HG03571 (cell line): ENCODE data around the gene KIZ.

ENCODE experiments used
- ATAC-seq: cut with Tn5 transposase; IDR thresholded peaks from one replicate; pipeline ENCODE4 v1.9.1; 2021; ENCODE audit not compliant: unreplicated experiment

Gene KIZ

GRCh38 chr20:21104921-21105320 lies 21.0 kb upstream of the KIZ start:
- no peak for ATAC-seq

DNA sequence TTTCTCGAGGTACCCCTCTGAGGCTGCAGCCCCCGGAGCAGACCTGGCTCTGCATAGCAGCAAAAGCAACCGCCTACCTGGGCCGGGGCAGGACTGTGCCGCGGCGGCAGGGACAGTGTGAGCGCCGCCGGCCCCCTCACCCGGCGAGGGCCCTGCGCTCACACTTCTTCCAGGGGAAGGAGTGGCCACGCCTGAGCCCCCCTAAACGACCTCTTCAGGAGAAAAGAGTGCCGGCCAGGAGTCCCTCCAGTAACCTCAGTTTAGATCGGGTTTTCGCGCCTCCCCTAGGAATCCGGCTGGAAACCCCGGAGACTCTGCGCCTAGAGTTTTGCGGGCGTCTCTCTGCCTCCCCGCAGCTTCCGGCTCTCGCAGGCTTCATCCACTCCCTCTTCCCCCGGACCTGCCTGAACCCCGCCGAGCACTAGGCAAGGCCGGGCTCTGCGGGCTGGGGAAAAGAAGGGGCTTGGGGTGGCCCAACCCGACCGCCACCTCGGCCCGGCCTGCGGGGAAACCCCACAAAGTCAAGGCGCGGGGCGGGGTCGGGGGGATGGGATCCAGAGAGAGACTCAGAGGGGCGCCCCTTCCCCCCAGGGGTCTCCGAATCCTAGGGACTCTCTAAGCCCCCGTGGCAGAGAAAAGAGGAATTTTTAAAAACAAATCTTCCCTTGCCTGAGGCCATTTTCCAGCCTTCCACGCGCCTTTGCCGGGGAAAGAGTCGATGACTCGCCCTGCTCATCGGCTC lies 20.3 kb upstream of the KIZ start:
- no peak for ATAC-seq

GRCh38 chr20:21106171-21107017 lies 19.5 kb upstream of the KIZ start, which contains the start of gene LINC00237:
TSS of gene LINC00237 (minus strand) at chr20:21106358.
- ATAC-seq = no peak

DNA sequence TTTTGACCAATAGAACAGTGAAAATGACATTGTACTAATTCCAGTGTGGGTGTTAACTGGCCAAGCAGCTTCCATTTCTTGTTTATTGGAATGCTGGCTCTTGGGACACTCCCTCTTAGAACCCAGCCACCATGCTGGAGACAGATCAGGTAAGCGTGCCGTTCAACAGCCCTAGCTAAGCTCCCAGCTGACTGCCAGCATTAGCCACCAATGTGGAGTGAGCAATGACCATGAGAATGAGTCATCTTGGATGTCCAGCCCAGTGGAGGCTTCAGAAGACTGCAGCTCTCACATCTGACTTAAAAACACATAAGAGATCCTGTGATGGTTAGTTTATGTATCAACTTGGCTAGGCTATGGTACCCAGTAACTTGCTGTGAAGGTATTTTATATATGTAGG lies 16.7 kb upstream of the KIZ start:
- no peak for ATAC-seq

GRCh38 chr20:21110811-21111210 lies 15.1 kb upstream of the KIZ start:
- no peak for ATAC-seq

- ATAC-seq = no peak
Measured at GRCh38 chr20:21111416-21111815, 14.5 kb upstream of the KIZ start.

- ATAC-seq = no peak
Measured at GRCh38 chr20:21113697-21114096, 12.2 kb upstream of the KIZ start.

DNA sequence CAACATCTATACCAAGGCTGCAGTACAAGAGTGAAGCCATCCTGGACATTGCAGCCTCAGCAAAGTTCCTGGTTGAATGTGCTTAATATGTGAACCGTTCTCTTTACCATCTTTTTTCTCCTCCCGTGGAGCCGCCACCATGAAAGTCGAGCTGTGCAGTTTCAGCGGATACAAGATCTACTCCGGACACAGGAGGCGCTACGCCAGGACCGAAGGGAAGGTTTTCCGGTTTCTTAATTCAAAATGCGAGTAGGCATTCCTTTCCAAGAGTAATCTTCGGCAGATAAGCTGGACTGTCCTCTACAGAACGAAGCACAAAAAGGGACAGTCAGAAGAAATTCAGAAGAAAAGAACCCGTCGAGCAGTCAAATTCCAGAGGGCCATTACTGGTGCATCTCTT lies 11.3 kb upstream of the KIZ start:
- ATAC-seq = no peak

GRCh38 chr20:21117521-21117920 lies 8.4 kb upstream of the KIZ start:
- ATAC-seq = no peak

DNA sequence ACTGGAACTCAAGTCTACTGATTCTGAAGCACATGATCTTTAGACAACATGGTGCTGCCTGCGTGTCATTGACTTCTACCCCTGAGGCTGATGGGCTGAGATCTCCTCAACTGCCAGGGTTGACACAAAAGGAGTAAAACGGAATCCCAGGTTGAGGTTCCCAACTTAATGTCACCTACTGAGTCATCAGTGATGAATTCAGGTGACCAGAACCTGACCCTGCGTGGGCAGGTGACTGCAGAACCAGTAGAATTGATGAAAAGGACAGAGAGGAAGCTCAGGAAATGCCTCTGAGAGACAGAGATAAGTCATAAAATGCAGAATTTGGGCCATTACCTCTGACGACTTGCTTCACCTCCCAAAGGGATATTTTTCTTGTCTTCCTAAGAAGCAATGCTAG lies 7.7 kb upstream of the KIZ start:
- ATAC-seq = no peak

GRCh38 chr20:21118782-21119181 lies 7.1 kb upstream of the KIZ start:
- ATAC-seq = no peak

GRCh38 chr20:21124190-21124589 lies 1.7 kb upstream of the KIZ start:
- no peak for ATAC-seq

DNA sequence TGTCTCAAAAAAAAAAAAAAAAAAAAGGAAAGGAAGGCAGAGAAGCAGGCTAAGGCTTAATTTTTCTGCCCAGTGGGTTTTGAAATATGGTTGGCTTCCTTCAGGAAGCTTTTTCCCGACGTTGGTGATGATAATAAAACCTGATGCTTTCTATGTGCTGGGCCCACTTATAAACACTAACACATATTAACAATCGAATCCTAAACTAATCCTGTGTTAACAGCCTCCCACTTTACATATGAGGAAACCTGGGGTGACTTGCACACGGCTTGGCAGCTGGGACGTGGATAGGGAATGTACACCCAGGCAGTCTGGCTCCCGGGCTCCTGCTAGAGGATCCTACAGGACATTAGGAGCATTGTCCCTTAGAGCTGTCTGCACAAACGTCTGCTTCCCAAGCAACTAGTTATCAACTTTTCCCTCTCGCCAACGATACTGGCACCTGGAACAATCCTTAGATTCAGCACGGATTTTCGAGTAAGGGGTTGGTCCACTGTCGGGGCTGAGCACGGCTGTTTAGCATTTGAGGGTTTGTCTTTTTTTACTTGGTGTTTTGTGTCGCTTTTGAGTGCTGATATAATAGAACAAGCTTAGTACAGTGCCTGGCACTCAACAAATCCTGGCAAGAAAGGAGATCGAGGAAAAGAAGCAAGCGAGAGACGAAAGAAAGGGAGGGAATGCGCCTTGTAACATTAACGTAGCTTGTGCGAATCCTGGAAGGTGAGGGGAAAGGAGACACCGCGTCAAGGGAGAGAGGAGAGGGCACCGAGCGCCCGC lies 622 bp upstream of the KIZ start:
- peak; percentile 9 for ATAC-seq

DNA sequence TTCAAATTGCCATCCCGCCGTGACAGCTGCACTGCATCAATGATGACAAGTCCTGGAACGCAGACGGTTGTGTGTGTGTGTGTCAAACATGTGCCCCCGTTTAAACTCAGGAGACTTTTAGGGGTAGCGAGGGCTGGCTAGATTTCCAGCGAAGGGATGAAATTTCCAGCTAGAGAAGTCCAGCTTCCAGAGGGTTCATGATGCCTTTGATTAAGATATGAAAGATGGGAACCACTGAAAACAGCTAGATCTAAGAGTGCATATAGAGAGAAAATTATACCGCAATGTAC lies 644 bp downstream of the KIZ start:
- no peak for ATAC-seq

DNA sequence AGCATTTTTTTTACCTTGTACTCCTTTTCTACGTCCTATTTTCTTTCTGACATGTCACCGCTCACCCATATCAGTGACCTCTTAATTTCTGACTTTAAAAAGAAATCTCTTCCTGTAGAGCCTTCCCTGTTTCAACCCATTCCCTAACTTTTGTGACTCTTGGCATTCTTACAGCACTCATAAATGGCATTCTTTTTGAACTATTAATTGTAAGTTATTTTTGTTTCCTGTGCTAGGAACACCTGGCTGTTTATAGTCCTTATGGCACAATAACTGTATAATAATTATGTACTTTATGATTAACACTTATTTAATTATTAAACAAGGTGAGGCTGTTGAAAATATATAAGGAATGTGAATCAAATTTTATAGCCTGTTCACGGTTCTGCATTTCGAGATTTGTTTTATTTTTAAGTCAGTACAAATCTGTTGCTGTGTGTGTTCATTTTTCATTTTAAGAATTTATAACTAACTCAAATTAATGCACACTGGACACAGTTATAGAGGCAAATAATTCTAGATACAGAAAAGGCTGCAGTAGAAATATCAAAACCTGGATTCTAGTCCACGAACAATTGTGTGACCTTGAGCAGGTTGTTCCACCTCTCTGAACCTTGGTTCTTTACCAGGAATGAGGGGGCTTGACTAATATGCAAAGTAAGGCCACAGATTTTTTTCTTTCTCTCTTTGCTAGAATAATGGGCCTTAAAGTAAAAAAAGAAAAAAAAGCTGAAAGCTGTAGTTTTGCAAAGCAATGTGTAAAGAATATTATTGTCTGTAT lies 1.5 kb downstream of the KIZ start:
- ATAC-seq = no peak

GRCh38 chr20:21129861-21130260 lies 4.0 kb downstream of the KIZ start:
- no peak for ATAC-seq

DNA sequence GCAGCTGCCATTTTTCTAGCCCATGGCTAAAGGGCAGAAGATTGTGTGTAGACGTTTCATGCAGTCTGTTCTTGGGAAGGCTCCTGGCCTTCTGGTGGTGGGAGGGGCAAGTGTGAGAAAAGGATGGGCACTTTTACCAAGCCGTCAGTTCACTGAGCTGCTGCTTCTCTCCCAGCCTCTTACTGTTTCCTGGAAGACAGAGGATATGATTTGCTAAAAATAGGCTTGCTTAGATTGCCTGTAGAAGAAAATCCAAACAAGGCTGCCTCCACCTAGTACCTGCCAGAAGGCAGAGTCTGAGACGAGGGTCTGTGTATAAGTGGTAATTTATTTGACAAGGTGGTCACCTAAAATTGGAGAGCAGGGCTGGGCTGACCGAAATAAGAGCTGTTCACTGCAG lies 7.5 kb downstream of the KIZ start:
- no peak for ATAC-seq

- no peak for ATAC-seq
Measured at GRCh38 chr20:21133917-21134622, 8.2 kb downstream of the KIZ start.

DNA sequence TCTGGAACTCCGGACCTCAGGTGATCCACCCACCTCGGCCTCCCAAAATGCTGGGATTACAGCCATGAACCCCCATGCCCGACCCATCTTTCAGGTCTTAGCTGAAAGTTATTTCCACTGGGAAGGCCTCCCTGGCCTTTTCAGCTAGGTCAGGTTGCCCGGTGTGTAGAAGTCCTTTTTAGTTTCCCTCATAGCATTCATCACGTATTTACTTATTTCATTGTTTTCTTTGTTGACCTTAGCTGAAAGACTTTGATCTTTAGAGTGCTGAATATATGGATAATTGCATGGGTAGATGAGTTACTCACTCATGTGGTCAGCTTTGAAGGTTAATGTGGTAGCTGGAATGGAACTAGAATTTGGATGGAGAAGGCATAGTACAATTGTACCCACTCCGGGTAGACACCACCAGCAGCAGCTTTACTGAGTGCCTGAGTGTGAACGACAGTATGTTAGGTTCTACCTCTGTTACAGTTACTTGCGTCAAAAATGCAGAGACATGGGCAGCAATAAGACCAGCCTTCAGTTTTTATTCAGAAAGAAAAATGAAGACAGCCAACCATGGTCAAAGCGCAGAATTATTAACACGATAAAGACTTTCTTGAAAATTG lies 9.1 kb downstream of the KIZ start:
- no peak for ATAC-seq
